Mesendoderm (in vitro differentiated cells): ENCODE measurements around the gene MYMX.
A peak's percentile ranks its signal among the peaks of the same experiment; 100 is the strongest.

Experiments used
- DNase-seq: peaks from one replicate; pipeline ENCODE4 v3.0.0; 2013
- H2AK5ac ChIP-seq: 2 replicates; pipeline ENCODE4 v1.6.1; 2013; ENCODE audit warnings: low read length, inconsistent platforms
- H2BK120ac ChIP-seq: 2 replicates; pipeline ENCODE4 v1.6.1; 2013; ENCODE audit warnings: low read depth, mild to moderate bottlenecking, low read length, moderate library complexity, mixed read lengths
- H2BK15ac ChIP-seq: replicated peaks from 2 replicates; pipeline ENCODE4 v1.6.1; 2013; ENCODE audit warnings: low read depth, mild to moderate bottlenecking, moderate library complexity
- H2BK5ac ChIP-seq: 2 replicates; pipeline ENCODE4 v1.6.1; 2013; ENCODE audit warnings: low read length, inconsistent platforms
- H3K18ac ChIP-seq: 2 replicates; pipeline ENCODE4 v1.6.1; 2013; ENCODE audit warnings: mild to moderate bottlenecking, low read length, mixed read lengths
- H3K23ac ChIP-seq: one replicate; pipeline ENCODE4 v1.6.1; 2013; ENCODE audit warnings: low read length
- H3K27ac ChIP-seq: 2 replicates; pipeline ENCODE4 v1.5.1; 2013; ENCODE audit warnings: low read depth, mild to moderate bottlenecking, inconsistent platforms, low read length, moderate library complexity
- H3K27me3 ChIP-seq: 2 replicates; pipeline ENCODE4 v1.6.1; 2013; ENCODE audit warnings: low read length, control low read depth, mild to moderate bottlenecking, inconsistent platforms; ENCODE audit not compliant: insufficient read depth, poor library complexity
- H3K36me3 ChIP-seq: 2 replicates; pipeline ENCODE4 v1.6.1; 2013; ENCODE audit warnings: low read length, inconsistent platforms; ENCODE audit not compliant: control insufficient read depth, insufficient read depth
- H3K4ac ChIP-seq: one replicate; pipeline ENCODE4 v1.6.1; 2013; ENCODE audit warnings: low read depth, mild to moderate bottlenecking, low read length, moderate library complexity
- H3K4me1 ChIP-seq: 2 replicates; pipeline ENCODE4 v1.6.1; 2013; ENCODE audit warnings: low read depth, low read length, inconsistent platforms; ENCODE audit not compliant: control insufficient read depth
- H3K4me2 ChIP-seq: 2 replicates; pipeline ENCODE4 v1.6.1; 2013; ENCODE audit warnings: low read length
- H3K4me3 ChIP-seq: 2 replicates; pipeline ENCODE4 v1.5.1; 2013; ENCODE audit warnings: mild to moderate bottlenecking, low read length
- H3K56ac ChIP-seq: one replicate; pipeline ENCODE4 v1.6.1; 2013; ENCODE audit warnings: low read length
- H3K79me1 ChIP-seq: 2 replicates; pipeline ENCODE4 v1.6.1; 2013; ENCODE audit warnings: low read length, inconsistent platforms
- H3K79me2 ChIP-seq: 2 replicates; pipeline ENCODE4 v1.6.1; 2013; ENCODE audit warnings: mild to moderate bottlenecking, low read length; ENCODE audit not compliant: control insufficient read depth, insufficient read depth
- H3K9ac ChIP-seq: 2 replicates; pipeline ENCODE4 v1.6.1; 2013; ENCODE audit warnings: low read length, inconsistent platforms
- H4K5ac ChIP-seq: one replicate; pipeline ENCODE4 v1.6.1; 2013; ENCODE audit warnings: low read length
- H4K8ac ChIP-seq: one replicate; pipeline ENCODE4 v1.6.1; 2013; ENCODE audit warnings: low read depth, mild to moderate bottlenecking, control low read depth, low read length, moderate library complexity
- WGBS: extraction: QIAGEN DNeasy Blood & Tissue Kit; methylation state at CpG from one replicate; pipeline ENCODE4 v1.1.7; 2013; ENCODE audit warnings: low lambda C conversion rate, missing lambda C conversion rate; ENCODE audit not compliant: insufficient coverage; ENCODE audit errors: extremely low coverage; 5-methylcytosine and 5-hydroxymethylcytosine counted together

Gene MYMX

DNA sequence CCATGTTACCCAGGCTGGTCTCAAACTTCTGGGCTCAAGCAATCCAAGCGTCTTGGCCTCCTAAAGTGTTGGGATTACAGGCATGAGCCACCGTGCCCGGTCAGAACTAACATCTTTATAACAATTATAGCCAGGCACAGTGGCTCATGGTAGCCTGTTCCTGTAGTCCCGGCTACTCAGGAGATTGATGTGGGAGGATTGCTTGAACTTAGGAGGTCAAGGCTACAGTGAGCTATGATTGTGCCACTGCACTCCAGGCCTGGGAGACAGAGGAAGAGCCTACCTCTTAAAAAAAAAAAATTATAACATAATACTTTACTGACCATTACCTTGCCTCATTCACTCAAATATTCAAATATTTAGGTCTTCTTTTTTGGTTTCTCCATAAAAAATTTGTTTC is 16.8 kb upstream of the MYMX start:
- no peaks in the 10 kb centered on the region for H3K79me2 ChIP-seq
- no peaks in the 10 kb centered on the region for H3K36me3 ChIP-seq
- no peak overlapping the region for H3K9ac ChIP-seq
- H3K27ac ChIP-seq = no peak overlapping the region
- no peak for DNase-seq
- no peak overlapping the region for H2BK5ac ChIP-seq
- H3K27me3 ChIP-seq = no peaks in the 10 kb centered on the region
- no peak overlapping the region for H2AK5ac ChIP-seq
- no peak overlapping the region for H4K5ac ChIP-seq
- no peak overlapping the region for H2BK15ac ChIP-seq
- no CpG with 5 or more reads among the region's 4 CpGs for WGBS
- no peak overlapping the region for H2BK120ac ChIP-seq
- H3K56ac ChIP-seq = no peak overlapping the region
- peaks cover 22% of the 10 kb centered on the region for H3K4me1 ChIP-seq
- no peak overlapping the region for H4K8ac ChIP-seq
- H3K4me3 ChIP-seq = no peak overlapping the region
- H3K79me1 ChIP-seq = no peaks in the 10 kb centered on the region
- no peak overlapping the region for H3K4ac ChIP-seq
- H3K18ac ChIP-seq = no peak overlapping the region
- H3K23ac ChIP-seq = no peak overlapping the region
- no peak overlapping the region for H3K4me2 ChIP-seq

DNA sequence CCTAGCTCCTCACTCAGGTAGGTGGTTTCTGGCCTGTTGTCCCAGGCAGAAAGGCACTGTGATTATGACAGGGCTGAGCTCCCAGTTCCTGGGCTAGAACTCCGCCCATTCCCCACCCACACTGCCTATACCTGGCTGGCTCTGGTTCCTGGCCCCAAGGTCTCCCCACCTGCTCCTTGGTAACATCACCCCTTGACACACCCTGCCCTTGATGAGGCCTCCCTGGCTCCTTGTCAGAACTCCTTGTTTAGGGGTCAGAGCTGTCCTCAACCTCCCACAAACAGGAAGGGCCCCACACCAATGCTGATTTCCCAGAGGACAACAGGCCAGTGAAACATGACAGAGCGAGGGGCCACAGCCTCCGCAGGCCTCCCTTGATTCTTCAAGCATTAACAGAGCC is 15.5 kb upstream of the MYMX start:
- no peak overlapping the region for H4K5ac ChIP-seq
- H3K27me3 ChIP-seq = no peaks in the 10 kb centered on the region
- no peak overlapping the region for H3K23ac ChIP-seq
- H3K4me2 ChIP-seq = no peak overlapping the region
- no peak overlapping the region for H3K18ac ChIP-seq
- no peak overlapping the region for H3K4me3 ChIP-seq
- no peak overlapping the region for H2BK120ac ChIP-seq
- no peak overlapping the region for H3K9ac ChIP-seq
- peak overlapping the region; percentile 87 for H3K56ac ChIP-seq
- H3K4ac ChIP-seq = no peak overlapping the region
- DNase-seq = peak; percentile 31
- H2BK15ac ChIP-seq = no peak overlapping the region
- WGBS = no CpG with 5 or more reads among the region's 3 CpGs
- H3K4me1 ChIP-seq = peaks cover 22% of the 10 kb centered on the region
- H3K36me3 ChIP-seq = no peaks in the 10 kb centered on the region
- H3K27ac ChIP-seq = no peak overlapping the region
- no peaks in the 10 kb centered on the region for H3K79me2 ChIP-seq
- H4K8ac ChIP-seq = no peak overlapping the region
- H3K79me1 ChIP-seq = no peaks in the 10 kb centered on the region
- H2AK5ac ChIP-seq = peak overlapping the region; percentile 64
- H2BK5ac ChIP-seq = peak overlapping the region; percentile 81

DNA sequence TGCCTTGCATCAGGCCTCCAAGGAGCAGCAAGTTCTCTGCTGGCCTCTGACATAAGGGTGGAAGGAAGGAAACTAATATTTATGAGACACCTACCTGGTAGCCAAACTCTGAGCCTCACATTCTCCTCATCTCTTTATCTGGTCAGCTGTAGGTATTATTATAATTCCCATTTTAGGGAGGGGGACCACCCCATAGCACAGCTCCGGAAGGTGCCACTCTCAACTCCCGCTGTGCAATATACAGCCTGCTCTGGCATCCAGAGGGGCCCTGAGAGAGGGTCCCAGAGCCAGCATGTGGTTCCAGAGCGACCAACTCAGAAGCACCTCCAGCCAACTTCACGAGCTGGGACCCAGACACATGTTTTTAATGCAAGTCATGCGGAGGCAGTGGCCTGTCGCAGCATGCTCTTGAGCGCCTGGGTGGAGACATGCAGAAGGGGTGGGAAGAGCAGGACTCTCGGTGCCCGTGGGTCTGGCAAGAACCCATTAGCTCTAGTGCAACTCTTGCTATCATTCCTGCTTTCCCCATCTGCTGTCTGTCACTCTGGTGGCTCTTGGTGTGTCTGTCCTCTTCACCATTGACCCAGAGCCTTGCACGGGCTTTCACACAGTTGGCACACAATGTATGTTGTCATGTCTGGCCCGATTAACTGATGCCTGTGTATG is 15.0 kb upstream of the MYMX start:
- H4K5ac ChIP-seq = no peak overlapping the region
- peak overlapping the region; percentile 95 for H2AK5ac ChIP-seq
- H3K18ac ChIP-seq = peak overlapping the region; percentile 16
- peak overlapping the region; percentile 8 for H2BK120ac ChIP-seq
- no peak overlapping the region for H4K8ac ChIP-seq
- no CpG with 5 or more reads among the region's 11 CpGs for WGBS
- peak overlapping the region; percentile 49 for H3K9ac ChIP-seq
- no peaks in the 10 kb centered on the region for H3K79me1 ChIP-seq
- H2BK5ac ChIP-seq = peak overlapping the region; percentile 81
- no peaks in the 10 kb centered on the region for H3K36me3 ChIP-seq
- no peaks in the 10 kb centered on the region for H3K79me2 ChIP-seq
- H3K4ac ChIP-seq = peak overlapping the region; percentile 29
- H3K4me1 ChIP-seq = peaks cover 25% of the 10 kb centered on the region
- DNase-seq = no peak
- H2BK15ac ChIP-seq = no peak overlapping the region
- H3K23ac ChIP-seq = peak overlapping the region; percentile 87
- H3K4me3 ChIP-seq = no peak overlapping the region
- no peaks in the 10 kb centered on the region for H3K27me3 ChIP-seq
- H3K56ac ChIP-seq = peak overlapping the region; percentile 87
- peak overlapping the region; percentile 68 for H3K27ac ChIP-seq
- no peak overlapping the region for H3K4me2 ChIP-seq

DNA sequence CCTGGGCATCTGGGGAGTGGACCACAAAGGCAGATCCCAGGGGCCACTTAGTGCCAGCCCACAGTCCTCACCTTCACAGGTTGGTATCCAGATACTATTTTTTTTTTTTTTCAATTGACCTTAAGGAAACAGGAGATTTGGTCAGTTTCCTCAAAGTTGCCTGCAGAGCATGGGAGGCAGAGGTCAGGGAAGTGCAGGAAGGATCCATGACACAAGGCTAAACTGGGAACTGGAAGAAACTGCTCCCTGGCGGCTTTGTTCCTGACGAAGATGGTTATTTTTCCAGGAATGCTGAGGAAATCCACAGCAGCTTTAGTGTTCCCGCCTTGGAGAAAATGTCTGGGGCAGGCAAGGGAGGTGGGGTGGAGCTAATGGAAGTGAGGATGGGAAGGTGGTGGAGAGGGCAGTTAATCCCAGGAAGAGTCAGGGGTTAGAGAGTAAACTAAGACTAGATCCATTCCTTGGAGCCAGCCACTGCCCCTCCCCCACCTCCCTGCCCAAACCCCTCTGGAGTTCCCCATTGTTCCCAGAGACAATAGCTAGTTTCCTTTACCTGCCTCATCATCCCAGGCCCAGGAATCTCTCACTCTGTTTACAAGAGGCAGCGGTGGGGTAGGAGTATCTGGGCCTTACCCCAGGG is 14.3 kb upstream of the MYMX start:
- no CpG with 5 or more reads among the region's 4 CpGs for WGBS
- Histone ChIP-seq H3K79me1 (no peaks in the 10 kb centered on the region), H2BK15ac (no peak overlapping the region), H2AK5ac (peak overlapping the region; percentile 95), H3K36me3 (no peaks in the 10 kb centered on the region), H3K23ac (peak overlapping the region; percentile 87), H3K4me3 (no peak overlapping the region), H2BK5ac (peak overlapping the region; percentile 96), H3K56ac (peak overlapping the region; percentile 87), H2BK120ac (peak overlapping the region; percentile 8), H4K8ac (no peak overlapping the region), H4K5ac (no peak overlapping the region), H3K4me1 (peaks cover 25% of the 10 kb centered on the region), H3K4ac (peak overlapping the region; percentile 83), H3K27me3 (no peaks in the 10 kb centered on the region), H3K27ac (peak overlapping the region; percentile 68), H3K79me2 (no peaks in the 10 kb centered on the region), H3K18ac (peak overlapping the region; percentile 89), H3K4me2 (no peak overlapping the region), H3K9ac (peak overlapping the region; percentile 49)
- DNase-seq = peak; percentile 95

DNA sequence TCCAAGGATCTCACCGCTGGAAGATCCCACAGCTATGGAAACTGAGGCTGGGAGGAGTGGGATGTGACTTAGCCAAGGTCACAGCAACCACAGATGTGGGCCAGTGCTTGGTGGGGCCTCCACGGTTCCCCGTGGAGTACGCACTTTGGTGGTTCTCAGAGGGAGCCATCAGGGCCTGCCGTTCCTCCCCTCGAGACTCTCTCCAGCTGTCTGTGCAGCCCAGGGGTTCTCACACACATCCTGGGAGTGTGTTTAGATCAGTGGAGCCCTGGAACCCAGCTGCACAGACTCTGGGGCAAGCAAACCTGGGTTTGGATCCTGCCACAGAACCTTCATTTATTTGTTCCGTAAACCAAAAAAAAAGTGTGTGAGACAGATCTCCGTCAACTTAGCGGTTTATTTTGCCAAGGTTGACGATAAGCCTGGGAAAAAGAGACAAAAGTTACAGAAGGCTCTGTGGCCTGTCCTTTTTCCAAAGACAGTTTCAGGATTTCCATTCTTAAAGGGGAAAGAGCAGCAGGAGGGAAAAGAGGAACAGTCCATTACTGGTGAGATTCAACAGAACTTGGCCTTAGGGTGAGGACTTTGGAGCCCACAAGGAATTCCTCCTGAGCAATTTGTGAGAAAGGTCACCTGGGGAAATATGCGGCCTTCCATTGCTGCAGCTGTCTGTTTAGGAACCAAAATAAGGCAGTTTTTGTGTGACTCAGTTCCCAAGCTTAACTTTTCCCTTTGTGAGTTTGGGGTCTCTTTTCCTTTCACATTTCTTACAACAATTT is 13.6 kb upstream of the MYMX start:
- no peak overlapping the region for H4K8ac ChIP-seq

More for the DNA sequence above, 13.6 kb upstream of the MYMX start:
- Histone ChIP-seq H4K5ac (no peak overlapping the region), H3K27me3 (no peaks in the 10 kb centered on the region), H3K36me3 (no peaks in the 10 kb centered on the region), H2AK5ac (peak overlapping the region; percentile 88), H3K79me1 (no peaks in the 10 kb centered on the region), H3K79me2 (no peaks in the 10 kb centered on the region), H3K27ac (peak overlapping the region; percentile 58), H2BK5ac (peak overlapping the region; percentile 96), H2BK120ac (no peak overlapping the region), H3K23ac (peak overlapping the region; percentile 83), H3K4me3 (no peak overlapping the region), H3K56ac (peak overlapping the region; percentile 86), H3K4ac (peak overlapping the region; percentile 83), H3K4me2 (no peak overlapping the region), H2BK15ac (no peak overlapping the region), H3K4me1 (peaks cover 25% of the 10 kb centered on the region), H3K9ac (peak overlapping the region; percentile 2), H3K18ac (peak overlapping the region; percentile 89)
- peak; percentile 64 for DNase-seq
- no CpG with 5 or more reads among the region's 11 CpGs for WGBS
